Activated T-helper 17 cell treated with anti-CD3 and anti-CD28 coated beads, Interleukin-2, amount 50 U/mL, for 72 hours (primary cell): ENCODE data around the gene EVA1A. TPM values are rescaled to one million over a fixed set of nuclear protein-coding genes. Genes with fewer than 3 reads are reported as not detected.

Experiments
- ATAC-seq: fragments of 150-1000 bp; cut with Tn5 transposase; replicated peaks from 2 replicates; pipeline ENCODE4 v1.10.0; 2021; ENCODE audit warnings: mild to moderate bottlenecking, moderate library complexity
- H3K27ac Mint-ChIP-seq: one replicate; pipeline ENCODE4 v1.8.0; 2022; ENCODE audit warnings: mixed read lengths
- H3K27me3 Mint-ChIP-seq: one replicate; pipeline ENCODE4 v1.8.0; 2022; ENCODE audit warnings: mixed read lengths
- H3K36me3 Mint-ChIP-seq: one replicate; pipeline ENCODE4 v1.8.0; 2022; ENCODE audit warnings: low read depth, mild to moderate bottlenecking, mixed read lengths
- H3K4me1 Mint-ChIP-seq: one replicate; pipeline ENCODE4 v1.8.0; 2022; ENCODE audit warnings: mixed read lengths
- H3K4me3 Mint-ChIP-seq: one replicate; pipeline ENCODE4 v1.8.0; 2022; ENCODE audit warnings: mild to moderate bottlenecking, mixed read lengths
- H3K9me3 Mint-ChIP-seq: one replicate; pipeline ENCODE4 v1.8.0; 2022; ENCODE audit warnings: mixed read lengths
- total RNA-seq, 2 donors: library from RNA; stranded (reverse); gene quantifications; one replicate each; pipeline ENCODE4 v1.2.3, GENCODE V29; 2022

EVA1A gene
- total RNA-seq, 2 donors from 2014 or later: not detected

- H3K27ac Mint-ChIP-seq: no peak overlapping the region
- H3K36me3 Mint-ChIP-seq: no peaks in the 10 kb centered on the region
- no peaks in the 10 kb centered on the region for H3K9me3 Mint-ChIP-seq
- no peak overlapping the region for H3K4me3 Mint-ChIP-seq
- no peak for ATAC-seq
- H3K4me1 Mint-ChIP-seq: no peaks in the 10 kb centered on the region
- H3K27me3 Mint-ChIP-seq: peaks cover 10% of the 10 kb centered on the region
Observed at GRCh38 chr2:75597949-75598348, 37.2 kb upstream of the EVA1A start.

- Mint-ChIP-seq H3K36me3 (no peaks in the 10 kb centered on the region), H3K27ac (no peak overlapping the region), H3K4me3 (no peak overlapping the region), H3K4me1 (no peaks in the 10 kb centered on the region), H3K27me3 (peaks cover 3% of the 10 kb centered on the region), H3K9me3 (no peaks in the 10 kb centered on the region)
- ATAC-seq: no peak
Observed at GRCh38 chr2:75596784-75597183, 36.0 kb upstream of the EVA1A start.

- no peak for ATAC-seq
Observed at GRCh38 chr2:75595541-75596395, 35.0 kb upstream of the EVA1A start.

GRCh38 chr2:75594596-75594995, 33.9 kb upstream of the EVA1A start:
- ATAC-seq: no peak
- Mint-ChIP-seq H3K4me3 (no peak overlapping the region), H3K9me3 (no peaks in the 10 kb centered on the region)

More at GRCh38 chr2:75595541-75596395, 35.0 kb upstream of the EVA1A start:
- no peaks in the 10 kb centered on the region for H3K9me3 Mint-ChIP-seq
- no peaks in the 10 kb centered on the region for H3K27me3 Mint-ChIP-seq
- H3K36me3 Mint-ChIP-seq: no peaks in the 10 kb centered on the region
- no peak overlapping the region for H3K4me3 Mint-ChIP-seq
- no peak overlapping the region for H3K27ac Mint-ChIP-seq
- H3K4me1 Mint-ChIP-seq: no peaks in the 10 kb centered on the region

GRCh38 chr2:75592888-75593287, 32.1 kb upstream of the EVA1A start:
- Mint-ChIP-seq H3K4me3 (no peak overlapping the region), H3K9me3 (no peaks in the 10 kb centered on the region), H3K4me1 (no peaks in the 10 kb centered on the region), H3K27ac (no peak overlapping the region), H3K36me3 (no peaks in the 10 kb centered on the region), H3K27me3 (peaks cover 2% of the 10 kb centered on the region)
- ATAC-seq: no peak

More at GRCh38 chr2:75594596-75594995, 33.9 kb upstream of the EVA1A start:
- H3K27me3 Mint-ChIP-seq: no peaks in the 10 kb centered on the region
- no peaks in the 10 kb centered on the region for H3K36me3 Mint-ChIP-seq
- no peak overlapping the region for H3K27ac Mint-ChIP-seq
- H3K4me1 Mint-ChIP-seq: no peaks in the 10 kb centered on the region

- Mint-ChIP-seq H3K4me1 (no peaks in the 10 kb centered on the region), H3K27ac (no peak overlapping the region), H3K36me3 (no peaks in the 10 kb centered on the region), H3K9me3 (no peaks in the 10 kb centered on the region), H3K27me3 (peaks cover 3% of the 10 kb centered on the region), H3K4me3 (no peak overlapping the region)
- no peak for ATAC-seq
Observed at GRCh38 chr2:75592030-75592429, 31.3 kb upstream of the EVA1A start.

GRCh38 chr2:75589391-75590105, 28.8 kb upstream of the EVA1A start:
- H3K9me3 Mint-ChIP-seq: no peaks in the 10 kb centered on the region
- no peak overlapping the region for H3K27ac Mint-ChIP-seq
- no peak for ATAC-seq
- no peak overlapping the region for H3K4me3 Mint-ChIP-seq
- peaks cover 7% of the 10 kb centered on the region for H3K27me3 Mint-ChIP-seq
- H3K4me1 Mint-ChIP-seq: no peaks in the 10 kb centered on the region
- no peaks in the 10 kb centered on the region for H3K36me3 Mint-ChIP-seq

- H3K27ac Mint-ChIP-seq: no peak overlapping the region
- peaks cover 11% of the 10 kb centered on the region for H3K27me3 Mint-ChIP-seq
- ATAC-seq: no peak
- H3K4me1 Mint-ChIP-seq: no peaks in the 10 kb centered on the region
- H3K4me3 Mint-ChIP-seq: no peak overlapping the region
- H3K9me3 Mint-ChIP-seq: no peaks in the 10 kb centered on the region
- H3K36me3 Mint-ChIP-seq: no peaks in the 10 kb centered on the region
Observed at GRCh38 chr2:75587954-75588587, 27.3 kb upstream of the EVA1A start.

GRCh38 chr2:75586971-75587370, 26.2 kb upstream of the EVA1A start:
- no peaks in the 10 kb centered on the region for H3K36me3 Mint-ChIP-seq
- no peak overlapping the region for H3K4me3 Mint-ChIP-seq
- no peaks in the 10 kb centered on the region for H3K4me1 Mint-ChIP-seq
- no peak overlapping the region for H3K27ac Mint-ChIP-seq
- ATAC-seq: no peak
- no peaks in the 10 kb centered on the region for H3K9me3 Mint-ChIP-seq
- H3K27me3 Mint-ChIP-seq: peaks cover 11% of the 10 kb centered on the region

GRCh38 chr2:75582840-75583239, 22.1 kb upstream of the EVA1A start:
- Mint-ChIP-seq H3K4me3 (no peak overlapping the region), H3K27me3 (peaks cover 23% of the 10 kb centered on the region), H3K9me3 (peaks cover 3% of the 10 kb centered on the region), H3K4me1 (no peaks in the 10 kb centered on the region), H3K36me3 (no peaks in the 10 kb centered on the region), H3K27ac (no peak overlapping the region)
- ATAC-seq: no peak

GRCh38 chr2:75580606-75581005, 19.9 kb upstream of the EVA1A start:
- no peak overlapping the region for H3K27ac Mint-ChIP-seq
- ATAC-seq: no peak
- no peaks in the 10 kb centered on the region for H3K36me3 Mint-ChIP-seq
- H3K4me1 Mint-ChIP-seq: no peaks in the 10 kb centered on the region
- H3K27me3 Mint-ChIP-seq: peaks cover 23% of the 10 kb centered on the region
- no peak overlapping the region for H3K4me3 Mint-ChIP-seq
- H3K9me3 Mint-ChIP-seq: peaks cover 3% of the 10 kb centered on the region

GRCh38 chr2:75580156-75580555, 19.4 kb upstream of the EVA1A start:
- no peak for ATAC-seq
- H3K4me1 Mint-ChIP-seq: no peaks in the 10 kb centered on the region
- no peak overlapping the region for H3K27ac Mint-ChIP-seq
- peaks cover 3% of the 10 kb centered on the region for H3K9me3 Mint-ChIP-seq
- H3K36me3 Mint-ChIP-seq: no peaks in the 10 kb centered on the region
- no peak overlapping the region for H3K4me3 Mint-ChIP-seq
- peaks cover 23% of the 10 kb centered on the region for H3K27me3 Mint-ChIP-seq

GRCh38 chr2:75579186-75579585, 18.4 kb upstream of the EVA1A start:
- Mint-ChIP-seq H3K4me1 (no peaks in the 10 kb centered on the region), H3K27ac (no peak overlapping the region)
- ATAC-seq: no peak

GRCh38 chr2:75577280-75577679, 16.5 kb upstream of the EVA1A start:
- Mint-ChIP-seq H3K4me1 (no peaks in the 10 kb centered on the region), H3K9me3 (peaks cover 3% of the 10 kb centered on the region), H3K27me3 (peaks cover 23% of the 10 kb centered on the region), H3K36me3 (no peaks in the 10 kb centered on the region), H3K27ac (no peak overlapping the region), H3K4me3 (no peak overlapping the region)
- no peak for ATAC-seq

More at GRCh38 chr2:75579186-75579585, 18.4 kb upstream of the EVA1A start:
- Mint-ChIP-seq H3K4me3 (no peak overlapping the region), H3K27me3 (peaks cover 21% of the 10 kb centered on the region), H3K36me3 (no peaks in the 10 kb centered on the region), H3K9me3 (peaks cover 3% of the 10 kb centered on the region)
